ENCODE results near the gene RAB37.

Gene RAB37

GRCh38 chr17:74737299-74738050 lies 419 bp downstream of the RAB37 start:
- Mint-ChIP-seq H3K27me3 (no peaks in the 10 kb centered on the region), H3K4me1 (peaks cover 61% of the 10 kb centered on the region), H3K9me3 (no peaks in the 10 kb centered on the region), H3K4me3 (peak overlapping the region; percentile 88), H3K36me3 (no peaks in the 10 kb centered on the region), H3K27ac (peak overlapping the region; percentile 19)

GRCh38 chr17:74738051-74738996 lies 1.3 kb downstream of the RAB37 start:
- Mint-ChIP-seq H3K4me3 (peak overlapping the region; percentile 88), H3K27ac (peak overlapping the region; percentile 19), H3K9me3 (no peaks in the 10 kb centered on the region), H3K36me3 (no peaks in the 10 kb centered on the region), H3K4me1 (peaks cover 70% of the 10 kb centered on the region), H3K27me3 (no peaks in the 10 kb centered on the region)

- H3K36me3 Mint-ChIP-seq = no peaks in the 10 kb centered on the region
- peaks cover 80% of the 10 kb centered on the region for H3K4me1 Mint-ChIP-seq
These were observed 2.3 kb downstream of the RAB37 start for GRCh38 chr17:74739227-74739831.

GRCh38 chr17:74740173-74740572 lies 3.1 kb downstream of the RAB37 start:
- H3K9me3 Mint-ChIP-seq = no peaks in the 10 kb centered on the region
- peak overlapping the region; percentile 46 for H3K27ac Mint-ChIP-seq
- H3K36me3 Mint-ChIP-seq = no peaks in the 10 kb centered on the region
- no peaks in the 10 kb centered on the region for H3K27me3 Mint-ChIP-seq
- H3K4me1 Mint-ChIP-seq = peaks cover 81% of the 10 kb centered on the region
- H3K4me3 Mint-ChIP-seq = peak overlapping the region; percentile 44

More at GRCh38 chr17:74739227-74739831, 2.3 kb downstream of the RAB37 start:
- no peaks in the 10 kb centered on the region for H3K27me3 Mint-ChIP-seq
- H3K9me3 Mint-ChIP-seq = no peaks in the 10 kb centered on the region
- H3K27ac Mint-ChIP-seq = peak overlapping the region; percentile 71
- H3K4me3 Mint-ChIP-seq = peak overlapping the region; percentile 34

- H3K27me3 Mint-ChIP-seq = no peaks in the 10 kb centered on the region
- peaks cover 82% of the 10 kb centered on the region for H3K4me1 Mint-ChIP-seq
- no peaks in the 10 kb centered on the region for H3K9me3 Mint-ChIP-seq
- H3K36me3 Mint-ChIP-seq = no peaks in the 10 kb centered on the region
- H3K4me3 Mint-ChIP-seq = no peak overlapping the region
- H3K27ac Mint-ChIP-seq = no peak overlapping the region
These were observed 3.8 kb downstream of the RAB37 start for GRCh38 chr17:74740641-74741387.

GRCh38 chr17:74742153-74742515 lies 5.1 kb downstream of the RAB37 start:
- Mint-ChIP-seq H3K4me3 (peak overlapping the region; percentile 59), H3K27me3 (no peaks in the 10 kb centered on the region), H3K4me1 (peaks cover 90% of the 10 kb centered on the region), H3K27ac (peak overlapping the region; percentile 84), H3K36me3 (no peaks in the 10 kb centered on the region), H3K9me3 (no peaks in the 10 kb centered on the region)

DNA sequence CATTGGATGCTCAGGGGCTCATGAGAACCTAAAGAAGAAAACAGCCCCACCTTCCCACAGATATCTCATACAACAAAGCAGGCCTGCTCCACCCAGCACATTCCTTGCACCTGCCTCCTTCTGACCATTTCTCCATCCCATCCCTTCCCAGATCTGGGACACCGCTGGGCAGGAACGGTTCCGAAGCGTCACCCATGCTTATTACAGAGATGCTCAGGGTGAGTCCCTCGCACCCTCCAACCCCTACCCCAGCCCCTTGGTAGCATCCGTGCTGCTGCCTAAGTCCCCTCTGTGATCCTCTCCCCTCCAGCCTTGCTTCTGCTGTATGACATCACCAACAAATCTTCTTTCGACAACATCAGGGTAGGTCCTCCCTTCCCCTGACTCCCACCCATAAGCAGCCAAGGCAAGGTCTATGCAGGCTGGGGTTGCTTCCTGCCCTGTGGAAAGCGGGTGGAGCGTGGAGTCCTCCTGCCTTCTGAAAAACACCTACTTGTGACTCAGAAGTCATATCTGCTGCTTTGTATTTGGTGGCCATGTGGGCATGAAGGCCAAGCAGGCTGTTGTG lies 6.0 kb downstream of the RAB37 start:
- Mint-ChIP-seq H3K4me1 (peaks cover 91% of the 10 kb centered on the region), H3K9me3 (no peaks in the 10 kb centered on the region), H3K27ac (peak overlapping the region; percentile 92), H3K4me3 (peak overlapping the region; percentile 55), H3K36me3 (no peaks in the 10 kb centered on the region), H3K27me3 (no peaks in the 10 kb centered on the region)

- H3K9me3 Mint-ChIP-seq = no peaks in the 10 kb centered on the region
- no peaks in the 10 kb centered on the region for H3K27me3 Mint-ChIP-seq
- H3K27ac Mint-ChIP-seq = peak overlapping the region; percentile 92
- H3K4me3 Mint-ChIP-seq = no peak overlapping the region
- H3K36me3 Mint-ChIP-seq = no peaks in the 10 kb centered on the region
- H3K4me1 Mint-ChIP-seq = peaks cover 84% of the 10 kb centered on the region
These were observed 6.7 kb downstream of the RAB37 start for GRCh38 chr17:74743755-74744154.

- Mint-ChIP-seq H3K36me3 (no peaks in the 10 kb centered on the region), H3K27me3 (no peaks in the 10 kb centered on the region), H3K27ac (peak overlapping the region; percentile 62), H3K9me3 (no peaks in the 10 kb centered on the region), H3K4me3 (peak overlapping the region; percentile 57), H3K4me1 (peaks cover 78% of the 10 kb centered on the region)
These were observed 7.3 kb downstream of the RAB37 start for GRCh38 chr17:74744349-74744713.

GRCh38 chr17:74744714-74745547 lies 7.9 kb downstream of the RAB37 start:
- Mint-ChIP-seq H3K9me3 (no peaks in the 10 kb centered on the region), H3K4me3 (peak overlapping the region; percentile 57), H3K4me1 (peaks cover 76% of the 10 kb centered on the region), H3K27ac (peak overlapping the region; percentile 62), H3K27me3 (no peaks in the 10 kb centered on the region), H3K36me3 (no peaks in the 10 kb centered on the region)

- Mint-ChIP-seq H3K36me3 (no peaks in the 10 kb centered on the region), H3K4me3 (no peak overlapping the region), H3K27me3 (no peaks in the 10 kb centered on the region), H3K27ac (no peak overlapping the region), H3K4me1 (peaks cover 73% of the 10 kb centered on the region), H3K9me3 (no peaks in the 10 kb centered on the region)
These were observed 8.6 kb downstream of the RAB37 start for GRCh38 chr17:74745548-74746177.

GRCh38 chr17:74746376-74746775 lies 9.3 kb downstream of the RAB37 start:
- Mint-ChIP-seq H3K9me3 (no peaks in the 10 kb centered on the region), H3K27me3 (no peaks in the 10 kb centered on the region), H3K36me3 (no peaks in the 10 kb centered on the region), H3K4me3 (peak overlapping the region; percentile 79), H3K27ac (no peak overlapping the region), H3K4me1 (peaks cover 73% of the 10 kb centered on the region)

DNA sequence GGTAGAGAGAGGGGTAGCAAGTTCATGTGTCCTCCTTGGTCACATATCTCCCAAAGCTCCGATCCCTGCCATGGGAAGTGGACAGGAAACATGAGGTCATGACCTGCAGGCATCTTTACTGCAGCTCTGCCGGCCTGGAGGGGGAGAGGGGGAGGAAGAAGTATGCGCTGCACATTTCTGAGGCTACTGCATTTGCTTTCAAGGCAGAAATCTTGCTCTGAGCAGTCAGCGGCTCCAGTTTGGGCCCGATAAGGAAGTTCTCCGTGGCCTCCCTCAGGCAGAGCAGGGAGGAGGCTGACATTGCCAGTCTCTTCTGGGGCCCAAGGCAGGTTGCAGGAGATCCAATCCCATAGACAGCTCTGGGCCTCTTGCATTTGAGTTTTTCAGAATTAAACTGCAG lies 9.9 kb downstream of the RAB37 start:
- H3K27ac Mint-ChIP-seq = peak overlapping the region; percentile 87
- H3K9me3 Mint-ChIP-seq = no peaks in the 10 kb centered on the region
- peaks cover 73% of the 10 kb centered on the region for H3K4me1 Mint-ChIP-seq
- no peaks in the 10 kb centered on the region for H3K36me3 Mint-ChIP-seq
- peak overlapping the region; percentile 79 for H3K4me3 Mint-ChIP-seq
- no peaks in the 10 kb centered on the region for H3K27me3 Mint-ChIP-seq

- Mint-ChIP-seq H3K36me3 (peaks cover 5% of the 10 kb centered on the region), H3K4me1 (peaks cover 73% of the 10 kb centered on the region), H3K27ac (no peak overlapping the region), H3K9me3 (no peaks in the 10 kb centered on the region), H3K4me3 (peak overlapping the region; percentile 99), H3K27me3 (no peaks in the 10 kb centered on the region)
These were observed 11.1 kb downstream of the RAB37 start for GRCh38 chr17:74748279-74748528.
